Mammary epithelial cell (primary cell): ENCODE measurements around the gene SLC26A1.

ENCODE experiments used
- CTCF ChIP-seq, 2 donors: IDR thresholded peaks in 1 of 2; conservative IDR thresholded peaks in 1 of 2; 2 replicates each; pipeline ENCODE4 v1.5.1; 2011 to 2012; ENCODE audit warnings: inconsistent platforms in 2 of 2, low read length in 2 of 2, mild to moderate bottlenecking in 2 of 2, control low read depth in 1 of 2, low read depth in 1 of 2; ENCODE audit not compliant: insufficient read depth in 1 of 2; ENCODE audit errors: extremely low read depth in 1 of 2
- EZH2 ChIP-seq: IDR thresholded peaks from 2 replicates; pipeline ENCODE4 v1.6.1; 2012; ENCODE audit warnings: low read length, inconsistent platforms, borderline replicate concordance

- no peak for TF ChIP-seq CTCF (conservative IDR thresholded peaks at IDR 0.05 in 1 of 2, IDR thresholded peaks at IDR 0.05 in 1 of 2; ENCODE audit: extremely low read depth in 1 of 2, insufficient read depth in 1 of 2, low read depth in 1 of 2, low read length in 2 of 2)
- TF ChIP-seq EZH2 = no peak
Observed at GRCh38 chr4:1035510-1035909, 42.3 kb upstream of the SLC26A1 start.
